ENCODE data around the gene KBTBD4. TPM values are rescaled to one million over a fixed set of nuclear protein-coding genes. Genes with fewer than 3 reads are reported as not detected.
A peak's percentile ranks its signal among the peaks of the same experiment; 100 is the strongest.
"Not testable (repeated sequence)": the region's sequence is repeated elsewhere in the genome, so short reads cannot be mapped to it uniquely, and the experiment has no call there.

KBTBD4 gene
- total RNA-seq, 1 donor from 2014 or later, result 14.3 TPM

GRCh38 chr11:47565340-47566148 lies 13.2 kb downstream of the KBTBD4 start, which contains the start of gene PTPMT1:
Gene PTPMT1 (plus strand): TSS chr11:47565599. CDS start chr11:47565623, 24 bp downstream.
- peak; percentile 81 for DNase-seq (ENCODE audit: low spot score)
- intact Hi-C loops (cut with DNase I), result no loop called here

- no peak for DNase-seq (ENCODE audit: low spot score)
- intact Hi-C loops (cut with DNase I), result no loop called here
These were observed 13.8 kb downstream of the KBTBD4 start for GRCh38 chr11:47564933-47565339.

GRCh38 chr11:47564366-47564765 lies 14.4 kb downstream of the KBTBD4 start:
- DNase-seq (ENCODE audit: low spot score); intact Hi-C loops (cut with DNase I): not testable (repeated sequence)

GRCh38 chr11:47562393-47562792 lies 16.4 kb downstream of the KBTBD4 start:
- intact Hi-C loops (cut with DNase I), result not testable (repeated sequence)

GRCh38 chr11:47560426-47560825 lies 18.3 kb downstream of the KBTBD4 start:
- intact Hi-C loops (cut with DNase I), result no loop called here
- no peak for DNase-seq (ENCODE audit: low spot score)

More at GRCh38 chr11:47562393-47562792, 16.4 kb downstream of the KBTBD4 start:
- DNase-seq (ENCODE audit: low spot score), result not testable (repeated sequence)

GRCh38 chr11:47558695-47559094 lies 20.1 kb downstream of the KBTBD4 start:
- no peak for DNase-seq (ENCODE audit: low spot score)
- intact Hi-C loops (cut with DNase I), result no loop called here

GRCh38 chr11:47557004-47557403 lies 21.8 kb downstream of the KBTBD4 start:
- intact Hi-C loops (cut with DNase I); DNase-seq (ENCODE audit: low spot score): not testable (repeated sequence)

GRCh38 chr11:47553406-47553743 lies 25.4 kb downstream of the KBTBD4 start:
- DNase-seq (ENCODE audit: low spot score), result no peak
- intact Hi-C loops (cut with DNase I), result loop anchor here (5.0 kb wide), 2 partner anchors 46 to 86 kb away; no protein-coding TSS in a partner anchor

GRCh38 chr11:47552566-47553405 lies 26.0 kb downstream of the KBTBD4 start, which contains the start of gene CELF1:
Gene CELF1 (minus strand): TSS chr11:47553132. CDS start chr11:47499523, 53,609 bp downstream.
- DNase-seq (ENCODE audit: low spot score), result peak; percentile 97
- intact Hi-C loops (cut with DNase I), result loop anchor here (5.0 kb wide), 2 partner anchors 45 to 85 kb away; no protein-coding TSS in a partner anchor

- DNase-seq (ENCODE audit: low spot score), result no peak
- intact Hi-C loops (cut with DNase I), result loop anchor here (5.0 kb wide), 2 partner anchors 45 to 85 kb away; no protein-coding TSS in a partner anchor
These were observed 26.7 kb downstream of the KBTBD4 start for GRCh38 chr11:47552056-47552565.

- DNase-seq (ENCODE audit: low spot score), result no peak
- intact Hi-C loops (cut with DNase I), result loop anchor here (5.0 kb wide), 2 partner anchors 44 to 84 kb away; no protein-coding TSS in a partner anchor
These were observed 27.7 kb downstream of the KBTBD4 start for GRCh38 chr11:47551086-47551485.

GRCh38 chr11:47550288-47551047 lies 28.3 kb downstream of the KBTBD4 start:
- intact Hi-C loops (cut with DNase I), result loop anchor here (5.0 kb wide), 2 partner anchors 43 to 83 kb away; no protein-coding TSS in a partner anchor
- no peak for DNase-seq (ENCODE audit: low spot score)

- intact Hi-C loops (cut with DNase I); DNase-seq (ENCODE audit: low spot score): not testable (repeated sequence)
These were observed 32.5 kb downstream of the KBTBD4 start for GRCh38 chr11:47546274-47546673.

- no peak for DNase-seq (ENCODE audit: low spot score)
- intact Hi-C loops (cut with DNase I), result no loop called here
These were observed 33.5 kb downstream of the KBTBD4 start for GRCh38 chr11:47545298-47545697.

GRCh38 chr11:47541070-47541469 lies 37.7 kb downstream of the KBTBD4 start:
- no peak for DNase-seq (ENCODE audit: low spot score)
- intact Hi-C loops (cut with DNase I), result no loop called here

GRCh38 chr11:47539681-47540039 lies 39.1 kb downstream of the KBTBD4 start:
- no peak for DNase-seq (ENCODE audit: low spot score)
- intact Hi-C loops (cut with DNase I), result no loop called here

GRCh38 chr11:47538741-47539565 lies 39.8 kb downstream of the KBTBD4 start:
- intact Hi-C loops (cut with DNase I), result no loop called here
- no peak for DNase-seq (ENCODE audit: low spot score)

- intact Hi-C loops (cut with DNase I), result no loop called here
- DNase-seq (ENCODE audit: low spot score), result no peak
These were observed 41.9 kb downstream of the KBTBD4 start for GRCh38 chr11:47536915-47537314.

Measured in cardiac septum (tissue), 1 donor.